Measurements from ENCODE around the gene PPM1F.

Gene PPM1F

DNA sequence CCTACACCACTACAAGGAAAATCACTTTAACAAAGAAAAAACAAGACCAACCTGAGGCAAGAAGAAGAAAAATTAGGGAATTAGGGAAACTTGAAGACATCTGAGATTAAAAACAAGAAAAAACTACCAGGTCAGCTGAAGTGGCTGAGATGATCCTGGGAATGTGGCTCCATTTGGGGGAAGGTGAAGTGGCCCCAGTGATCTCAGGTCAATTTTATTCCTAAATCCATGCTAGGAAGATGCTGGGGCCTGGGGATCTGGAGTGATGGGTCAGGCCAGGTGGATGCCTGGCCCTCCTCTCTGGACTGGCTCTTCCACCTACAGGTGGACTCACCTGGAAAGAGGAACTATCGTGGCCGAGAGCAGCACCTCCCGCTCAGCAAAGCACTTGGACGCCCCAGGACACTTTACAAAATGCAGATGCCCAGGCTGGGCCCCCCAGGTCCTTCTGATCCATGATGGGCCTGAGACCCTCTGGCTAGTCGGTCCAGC, 23.3 kb upstream of the PPM1F start:
- DNase-seq = no peak

DNA sequence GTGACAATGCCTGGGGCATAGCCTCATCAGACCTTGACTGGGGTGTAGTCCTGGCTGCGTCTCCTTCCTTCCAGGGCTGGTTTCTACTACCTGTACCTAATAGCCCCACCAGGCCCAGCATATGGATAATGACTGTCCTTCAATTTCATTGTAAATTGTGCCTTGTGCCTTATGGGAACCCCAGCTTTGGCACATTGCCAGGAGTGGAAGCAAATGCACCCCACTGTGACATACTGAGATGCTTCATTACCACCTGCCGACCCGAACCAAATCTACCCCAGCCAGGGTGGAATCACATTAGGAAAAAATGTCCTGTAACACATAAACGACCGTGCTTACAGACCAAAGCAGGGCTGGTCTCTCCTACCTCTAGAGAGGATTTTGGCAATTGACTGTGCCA, 22.6 kb upstream of the PPM1F start:
- DNase-seq = peak; percentile 55

DNA sequence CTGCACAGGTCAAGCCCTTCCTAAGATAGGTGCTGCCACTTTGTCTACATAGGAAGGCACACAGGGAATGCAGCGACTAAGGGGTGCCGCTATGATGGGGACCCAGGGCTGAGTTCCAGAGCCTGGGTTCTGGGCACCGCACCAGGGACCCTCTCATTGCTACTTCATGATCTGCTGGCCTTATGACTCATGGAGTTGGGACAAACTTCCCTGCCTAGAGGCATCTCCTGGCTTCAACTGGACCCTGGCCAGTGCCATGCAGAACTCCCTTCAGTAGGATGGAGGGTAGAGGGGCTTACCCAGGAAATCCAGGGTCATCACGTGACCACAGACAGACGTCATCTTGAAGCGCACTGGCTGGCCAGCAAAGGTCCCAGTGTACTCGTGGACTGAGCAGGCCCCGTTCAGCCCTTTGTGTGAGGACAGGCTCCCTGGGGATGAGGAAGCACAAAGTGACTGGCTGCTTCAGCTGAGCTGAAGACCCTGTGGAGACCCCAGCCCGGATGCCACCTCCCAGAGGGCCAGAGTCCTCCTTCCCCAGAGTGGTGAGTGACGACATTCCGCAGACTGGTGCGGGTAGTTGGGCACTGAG, 21.5 kb upstream of the PPM1F start:
- DNase-seq = no peak

DNA sequence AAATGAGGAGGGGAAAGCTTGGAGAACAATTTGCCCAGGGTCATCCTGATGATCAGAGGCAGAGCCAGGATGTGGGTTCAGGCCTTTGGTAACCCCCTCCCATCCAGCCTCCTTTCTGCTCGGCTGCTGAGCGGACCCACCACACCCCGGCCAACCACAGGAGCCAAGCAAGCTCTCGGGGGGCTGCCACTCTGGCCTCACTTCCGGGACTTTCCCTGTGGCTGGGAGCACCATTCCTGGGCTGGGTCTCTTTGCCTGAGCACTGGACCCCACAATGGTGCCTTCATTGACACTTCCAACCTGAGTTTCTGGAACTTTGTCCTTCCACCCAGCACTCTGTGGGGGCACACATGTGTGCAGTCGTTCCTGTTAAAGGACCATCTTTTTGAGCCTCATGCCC, 20.2 kb upstream of the PPM1F start:
- DNase-seq = no peak

DNA sequence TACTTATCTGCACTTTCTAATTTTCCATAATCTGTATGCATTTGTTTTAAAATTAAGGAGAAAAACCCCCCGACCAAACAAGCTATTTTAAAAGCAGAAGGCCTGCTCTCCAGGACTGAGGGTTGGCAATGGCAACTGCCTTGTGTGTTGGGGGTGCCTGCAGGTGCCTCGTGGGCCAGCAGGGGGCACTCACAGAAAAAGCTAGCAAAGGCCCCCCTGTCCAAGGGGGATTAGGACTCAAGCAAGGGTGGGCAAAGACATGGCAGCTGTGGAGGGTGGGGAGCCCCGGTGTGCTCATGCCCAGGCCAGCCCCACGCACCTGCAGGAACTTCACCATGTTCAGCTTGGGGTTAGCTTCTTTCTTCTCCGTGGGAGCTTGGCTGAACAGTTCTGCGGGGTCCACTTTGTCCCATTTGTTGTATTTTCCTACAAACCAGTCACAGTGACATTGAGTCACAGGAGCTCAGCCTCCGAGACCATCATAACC, 19.7 kb upstream of the PPM1F start:
- peak; percentile 1 for DNase-seq

DNA sequence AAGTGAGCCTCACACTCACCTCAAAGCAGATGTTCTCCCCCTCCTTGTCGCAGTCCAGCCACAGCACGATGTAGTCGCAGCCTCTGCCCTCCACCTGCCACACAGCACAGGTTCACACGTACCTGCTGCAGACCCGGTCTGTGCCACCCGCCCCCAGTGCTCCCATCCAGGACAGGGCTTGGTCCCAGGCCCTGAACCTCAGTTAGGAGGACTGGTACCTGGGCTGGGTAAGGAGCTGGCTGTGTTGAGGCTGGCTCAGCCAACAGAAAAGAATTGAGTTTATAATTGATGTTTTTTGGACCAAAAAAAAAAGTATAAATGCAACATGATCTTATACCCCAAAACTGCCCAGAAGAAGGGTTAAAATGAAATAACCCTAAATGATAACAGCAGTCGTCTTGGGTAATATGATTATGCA, 19.2 kb upstream of the PPM1F start:
- no peak for DNase-seq

DNA sequence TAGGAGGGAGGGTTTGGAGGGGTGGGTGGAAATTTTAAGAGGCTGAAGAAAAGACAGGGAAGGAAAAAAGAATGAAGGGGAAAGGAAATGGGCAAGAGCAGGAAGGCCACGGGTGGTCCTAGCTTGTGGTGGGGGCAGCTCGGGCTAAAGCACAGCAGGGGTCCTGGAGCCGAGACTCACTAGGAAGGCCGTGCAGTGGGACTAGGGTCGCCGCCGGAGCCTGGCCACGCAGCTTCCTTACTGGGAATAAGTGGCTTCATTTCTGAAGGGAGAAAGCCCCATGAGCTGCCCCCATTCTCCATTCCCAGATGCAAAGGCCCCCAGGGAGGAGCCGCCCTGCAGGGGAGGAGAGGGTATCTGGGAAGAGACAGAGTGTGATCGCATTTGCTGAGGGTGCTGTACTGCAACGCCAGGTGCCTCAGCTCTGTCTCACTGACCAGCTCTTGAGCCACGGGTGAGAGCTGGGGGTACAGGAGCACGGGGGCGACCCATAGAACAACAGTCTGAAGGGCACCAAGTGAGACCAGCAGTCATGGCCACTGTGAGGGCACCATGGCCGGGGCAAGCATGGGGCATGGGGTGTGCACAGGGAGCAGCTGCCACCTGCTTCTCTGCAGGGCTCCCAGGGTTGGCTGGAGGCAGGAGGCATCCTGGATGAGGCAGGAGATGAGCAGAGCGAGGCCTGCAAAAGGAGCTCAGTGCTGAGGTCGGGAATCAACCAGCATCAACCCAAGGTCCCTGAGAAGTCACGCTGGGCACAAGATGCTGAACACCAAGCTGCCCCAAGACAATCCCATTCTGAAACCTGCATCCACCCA, 18.4 kb upstream of the PPM1F start:
- DNase-seq = no peak

DNA sequence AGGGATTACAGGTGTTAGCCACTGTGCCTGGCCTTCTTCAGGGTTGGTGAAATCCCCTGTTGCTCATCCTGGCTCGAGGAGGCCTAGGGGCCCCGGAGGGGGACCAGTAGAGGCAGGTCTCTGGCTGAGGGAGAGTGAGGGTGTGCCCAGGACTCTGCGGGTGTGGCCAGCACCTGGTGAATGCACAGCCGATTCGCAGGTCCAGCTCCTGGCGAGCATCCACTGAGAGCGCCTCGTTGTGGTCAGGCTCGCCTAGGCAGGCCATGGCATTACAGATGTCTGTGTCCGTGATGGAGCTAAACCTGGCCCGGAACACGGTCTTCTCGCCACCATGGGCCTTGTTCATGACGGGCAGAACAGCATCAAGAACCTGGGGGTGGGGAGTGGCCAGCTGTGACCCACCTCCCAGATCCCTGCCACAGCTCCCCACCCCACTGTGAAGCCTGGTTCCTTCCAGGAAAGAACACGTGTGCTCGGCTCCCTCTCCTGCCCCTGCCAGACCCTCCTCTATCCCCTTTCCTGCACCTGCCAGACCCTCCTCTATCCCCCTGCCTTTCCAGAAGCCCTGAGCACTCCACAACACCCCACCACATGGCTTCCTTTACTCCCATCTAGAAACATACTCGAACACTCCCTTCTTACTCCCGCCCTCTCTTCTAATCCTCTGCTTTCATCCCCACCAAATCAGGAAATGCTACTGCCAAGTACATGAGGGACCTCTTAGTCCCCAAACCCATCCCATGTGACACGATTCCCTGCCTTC, 17.6 kb upstream of the PPM1F start:
- DNase-seq = no peak

DNA sequence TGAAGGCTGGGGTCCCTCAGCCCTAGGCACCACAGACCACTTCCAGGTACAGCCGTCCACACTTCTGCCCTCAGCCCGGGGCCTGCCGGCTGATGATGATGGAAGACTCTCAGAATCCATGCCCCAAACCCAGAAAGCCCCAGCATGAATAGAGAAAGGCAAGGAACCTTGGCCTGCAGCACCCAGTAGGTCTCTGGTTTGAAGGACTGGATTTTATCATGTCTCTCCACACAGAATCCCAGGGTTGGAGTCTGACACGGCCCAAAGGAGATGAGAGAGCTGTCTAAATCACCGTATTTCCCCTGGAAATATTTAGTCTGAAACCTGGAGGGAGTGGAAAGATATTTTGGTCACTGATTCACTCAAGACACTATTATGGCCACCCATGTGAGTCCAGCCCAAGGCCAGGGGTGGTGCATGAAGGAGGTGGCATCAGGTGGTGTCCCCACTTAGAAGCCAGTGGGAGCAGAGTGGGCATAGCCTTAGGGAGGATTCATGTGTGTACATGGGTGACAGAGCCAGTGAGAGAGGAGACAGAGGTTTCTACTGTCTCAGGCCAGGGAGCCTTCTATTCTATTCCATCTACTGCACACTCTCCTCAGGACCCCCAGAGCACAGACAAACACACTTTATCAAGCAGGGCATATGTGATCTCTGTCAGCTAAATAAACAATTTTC, 15.9 kb upstream of the PPM1F start:
- no peak for DNase-seq

DNA sequence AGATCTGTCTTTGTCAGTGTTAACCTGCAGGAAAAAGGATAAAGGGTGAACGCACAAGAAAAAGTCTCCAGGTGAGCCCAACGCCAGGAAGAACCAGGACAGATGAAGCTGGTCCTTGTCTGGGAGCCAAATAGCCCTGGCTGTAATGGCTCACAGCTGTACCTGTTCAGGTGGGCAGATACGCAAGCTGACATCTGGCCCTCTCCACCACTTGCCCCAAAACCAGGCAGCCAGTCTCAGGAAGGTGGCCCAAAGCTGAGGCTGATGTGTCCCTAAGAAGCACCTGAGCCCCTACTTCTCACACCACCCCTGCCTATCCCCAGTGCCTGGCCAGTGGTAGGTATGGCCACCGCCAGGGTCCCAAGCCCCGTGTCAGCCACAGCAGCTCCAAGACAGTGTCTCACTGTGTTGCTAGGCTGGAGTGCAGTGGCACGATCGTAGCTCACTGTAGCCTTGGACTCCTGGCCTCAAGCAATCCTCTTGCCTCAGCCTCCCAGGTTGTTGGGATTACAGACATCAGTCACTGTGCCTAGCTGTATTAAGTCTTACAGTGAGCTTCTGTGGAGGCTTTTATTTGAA, 15.1 kb upstream of the PPM1F start:
- DNase-seq = no peak

DNA sequence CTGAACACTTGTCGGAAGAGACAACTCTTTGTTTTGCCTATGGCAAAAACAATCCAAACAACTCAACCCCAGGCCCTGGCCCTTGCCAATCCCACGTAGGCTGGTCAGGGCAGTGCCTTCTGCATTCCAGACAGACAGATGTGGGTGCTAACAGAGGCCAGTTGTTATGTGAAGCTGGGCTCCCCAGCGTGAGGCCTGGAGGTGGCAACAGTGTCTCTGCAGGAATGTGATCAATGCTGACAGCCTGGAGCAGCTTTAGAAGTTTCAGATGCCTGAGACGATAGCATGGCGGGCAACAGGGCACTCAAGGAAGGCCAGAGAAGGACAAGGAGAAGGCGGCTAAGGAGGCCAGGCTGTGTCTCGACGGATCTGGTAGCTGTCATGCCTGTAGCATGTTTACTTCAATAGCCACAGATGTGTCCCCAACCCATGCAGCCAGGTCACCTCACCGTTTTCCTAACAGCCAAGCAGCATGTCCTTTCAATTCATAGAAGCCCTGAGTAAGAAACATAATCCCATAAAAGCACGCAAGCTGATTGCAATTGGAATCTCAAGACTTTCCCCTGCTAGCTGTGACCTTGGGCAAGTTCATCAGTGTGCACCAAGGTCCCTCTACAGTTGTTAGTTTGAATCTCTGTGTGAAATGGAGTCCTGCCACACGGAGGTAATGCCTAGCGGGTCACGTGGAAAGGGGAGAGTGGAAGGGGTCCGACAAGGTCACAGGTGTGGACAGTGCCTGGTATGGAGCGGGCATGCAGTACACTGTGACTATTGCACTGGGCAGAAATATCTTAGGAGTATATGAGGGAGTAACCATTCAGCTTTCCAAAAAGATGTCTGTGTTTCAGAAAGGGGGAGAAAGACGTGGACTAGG, 14.2 kb upstream of the PPM1F start:
- DNase-seq = no peak

DNA sequence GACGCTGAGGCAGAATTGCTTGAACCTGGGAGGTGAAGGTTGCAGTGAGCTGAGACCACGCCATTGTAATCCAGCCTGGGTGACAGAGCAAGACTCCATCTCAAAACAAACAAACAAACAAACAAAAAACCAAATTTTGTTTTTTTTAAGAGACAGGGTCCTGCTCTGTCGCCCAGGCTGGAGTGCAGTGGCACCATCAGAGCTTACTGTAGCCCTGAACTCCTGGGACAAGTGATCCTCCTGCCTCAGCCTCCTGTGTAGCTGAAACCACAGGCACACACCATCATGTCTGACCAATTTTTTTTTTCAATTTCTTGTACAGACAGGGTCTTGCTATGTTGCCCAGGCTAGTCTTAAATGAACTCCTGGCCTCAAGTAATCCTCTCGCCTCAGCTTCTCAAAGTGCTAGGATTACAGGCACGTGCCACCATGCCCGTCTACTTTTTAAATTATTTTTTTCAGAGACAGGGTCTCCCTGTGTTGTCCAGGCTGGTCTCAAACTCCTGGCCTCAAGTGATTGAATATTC, 13.2 kb upstream of the PPM1F start:
- DNase-seq = no peak

DNA sequence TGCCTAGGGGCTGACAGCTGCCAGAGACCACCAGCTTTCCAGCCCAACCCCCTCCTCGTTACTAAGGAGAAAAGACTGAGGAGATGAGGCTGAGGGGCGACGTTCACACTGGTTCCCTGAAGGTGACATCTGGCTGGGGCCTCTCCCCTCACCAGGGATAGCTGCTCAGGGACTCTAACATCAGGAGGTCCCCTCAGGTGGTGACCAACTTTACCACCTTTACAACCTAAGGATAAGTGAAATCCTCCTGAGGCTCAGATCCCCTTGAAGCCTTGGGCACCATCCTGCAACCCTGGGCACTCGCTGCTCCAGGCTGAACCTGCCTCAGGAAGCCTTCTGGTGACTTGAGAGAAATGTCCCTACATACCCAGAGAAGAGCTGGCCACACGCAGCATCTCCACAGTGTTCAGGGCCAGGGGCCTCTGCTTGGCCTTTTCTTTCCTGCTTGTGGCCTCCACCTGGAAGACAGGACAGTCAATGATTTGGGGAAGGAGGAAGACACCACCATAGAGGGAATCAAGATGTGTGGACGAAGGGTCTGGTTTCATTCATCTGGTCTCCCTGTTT, 12.4 kb upstream of the PPM1F start:
- no peak for DNase-seq

DNA sequence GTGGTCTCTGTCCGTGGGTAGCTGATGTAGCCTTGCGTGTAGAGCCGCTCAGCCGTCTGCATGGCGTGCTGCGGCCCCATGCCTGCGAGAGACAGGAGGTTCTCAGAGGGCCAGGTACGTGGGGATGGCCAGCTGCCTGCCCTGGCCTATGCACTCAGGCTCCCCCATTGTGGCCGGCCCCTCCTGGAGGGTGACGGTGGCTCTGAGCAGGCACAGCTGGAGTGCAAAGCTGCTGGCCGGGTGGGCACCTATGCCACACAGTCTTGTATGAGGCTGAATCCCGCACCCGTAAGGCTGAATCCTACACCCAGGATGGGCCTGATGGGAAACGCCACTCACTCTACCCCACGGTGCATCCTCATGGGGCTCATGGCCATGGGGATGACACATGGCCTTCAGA, 11.6 kb upstream of the PPM1F start:
- DNase-seq = no peak

DNA sequence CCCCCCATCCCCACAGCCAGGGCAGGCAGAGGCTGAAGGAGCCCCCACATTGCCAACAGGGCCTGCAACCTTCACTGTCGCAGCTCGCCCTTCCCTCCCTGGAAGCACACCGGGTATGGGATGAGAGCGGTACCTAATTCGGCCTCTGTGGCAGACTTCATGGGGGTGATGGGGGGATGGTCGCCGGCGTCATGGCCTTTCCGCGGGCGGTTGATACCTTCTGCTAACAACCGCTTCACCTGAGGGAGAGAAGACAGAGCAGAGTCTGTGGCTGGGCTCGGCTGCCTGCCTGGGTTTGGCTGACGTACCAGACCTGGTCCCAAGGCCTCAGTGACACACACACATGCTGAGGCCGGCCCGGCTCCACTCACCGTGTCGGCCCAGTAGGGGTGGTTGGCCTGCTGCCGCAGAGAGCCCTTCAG, 11.2 kb upstream of the PPM1F start:
- no peak for DNase-seq

DNA sequence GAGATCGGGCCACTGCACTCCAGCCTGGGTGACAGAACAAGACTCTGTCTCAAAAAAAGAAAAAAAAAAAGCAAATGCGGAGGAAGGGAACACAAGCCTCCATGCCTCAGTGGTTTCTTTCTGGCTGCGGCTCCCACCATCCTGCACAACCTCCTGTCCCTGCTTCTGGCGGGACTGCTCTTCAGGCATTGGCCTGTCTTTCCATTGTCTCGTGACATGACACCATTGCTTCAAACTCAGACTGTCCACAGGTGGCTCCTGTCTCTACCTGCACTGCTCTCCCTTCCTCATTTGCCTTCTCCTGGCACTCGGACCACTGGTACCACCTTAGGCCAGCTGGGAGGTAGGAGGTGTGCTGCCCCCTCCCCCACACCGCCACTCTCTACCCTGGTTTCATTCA, 10.6 kb upstream of the PPM1F start:
- DNase-seq = no peak

DNA sequence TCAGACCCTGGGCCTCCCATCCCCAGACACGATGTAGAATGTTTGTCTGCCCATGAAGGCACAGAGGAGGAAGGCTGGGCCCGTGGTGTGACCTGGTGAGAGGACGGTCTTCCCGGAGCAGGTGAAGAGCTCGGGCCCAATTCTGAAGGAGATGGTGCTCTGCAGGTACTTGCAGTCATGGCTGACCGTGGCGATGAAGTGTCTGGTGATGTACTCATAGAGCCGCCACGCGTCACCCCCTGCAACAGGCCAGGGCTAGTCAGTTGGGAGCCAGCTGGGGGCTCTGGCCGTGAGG, 10.0 kb upstream of the PPM1F start:
- DNase-seq = no peak

DNA sequence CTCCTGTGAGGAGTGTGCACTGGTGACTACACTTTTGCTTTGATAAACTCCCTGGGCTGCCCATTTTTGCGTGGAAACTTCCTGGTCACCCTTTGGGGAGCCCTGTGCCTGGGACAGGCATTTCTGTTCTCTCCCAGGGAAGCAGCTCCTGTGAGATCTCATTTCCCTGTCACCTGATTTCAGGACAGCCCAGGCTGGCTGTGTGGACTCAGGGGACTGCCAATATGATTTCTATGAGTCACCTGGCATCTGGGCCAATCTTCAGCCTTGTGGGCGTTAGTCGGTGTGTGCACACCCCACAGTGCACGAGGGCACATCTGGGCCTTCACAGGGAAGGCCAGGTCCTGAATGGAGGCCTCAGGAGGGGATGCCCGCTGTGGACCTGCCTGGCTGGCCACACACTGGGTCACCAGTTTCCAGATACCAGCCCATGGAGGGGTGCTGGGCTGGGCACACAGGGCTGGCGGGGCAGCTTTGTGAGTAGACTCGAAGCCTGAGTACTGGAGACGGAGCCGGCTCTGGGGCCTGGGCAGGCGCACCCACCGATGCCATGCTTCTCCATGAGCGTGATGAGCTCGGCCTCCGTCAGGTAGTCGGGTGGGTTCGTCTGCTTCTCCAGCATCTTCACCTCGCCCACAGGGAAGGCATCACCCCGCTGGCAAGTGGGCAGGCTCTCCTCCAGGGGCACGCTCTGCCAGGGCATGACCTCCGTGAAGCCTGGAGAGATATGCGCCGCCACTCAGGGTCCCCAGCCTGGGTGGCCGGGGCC, 9.4 kb upstream of the PPM1F start:
- no peak for DNase-seq

DNA sequence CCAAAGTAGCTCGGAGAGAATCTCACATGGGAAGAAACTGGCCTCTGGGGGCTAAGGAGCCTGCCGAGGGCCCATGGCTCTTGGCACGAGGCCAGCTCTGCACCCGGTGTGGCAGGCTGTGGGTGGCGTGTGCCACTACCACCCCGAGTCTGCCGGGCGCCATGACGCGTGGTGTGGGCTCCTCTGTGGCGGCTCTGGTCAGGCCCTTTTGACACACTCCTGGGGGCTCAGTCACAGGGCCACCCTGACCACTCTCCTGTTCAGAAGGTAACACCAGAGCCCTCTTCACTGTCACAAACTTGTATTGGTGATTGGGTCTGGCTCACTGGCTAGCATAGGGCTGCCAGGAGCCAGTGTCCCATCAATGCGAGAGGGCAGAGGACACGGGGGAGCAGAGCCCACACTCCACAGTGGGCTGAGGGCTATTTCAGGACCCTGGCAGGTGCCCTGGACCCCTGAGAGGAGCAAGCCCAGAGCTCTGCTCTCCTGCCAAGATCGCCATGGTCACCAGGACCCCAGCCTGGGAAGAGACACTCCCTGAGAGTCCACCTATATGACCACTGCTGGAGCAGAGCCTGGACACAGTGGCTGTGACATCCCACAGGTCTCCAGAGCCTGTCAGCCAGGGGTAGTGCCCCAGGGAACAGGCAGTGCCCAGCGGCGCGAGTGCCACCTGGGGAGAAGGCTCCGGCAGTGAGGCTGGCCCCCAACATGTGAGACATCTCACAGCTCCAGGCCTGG, 8.6 kb upstream of the PPM1F start:
- DNase-seq = no peak

All from NCI-H146 (cell line).